WTC11 (cell line): ENCODE measurements around the gene C12orf56.
"Not testable (repeated sequence)": the region's sequence is repeated elsewhere in the genome, so short reads cannot be mapped to it uniquely, and the experiment has no call there.

Source experiments
- CTCF ChIP-seq: fragments of 200-600 bp; IDR thresholded peaks from 2 replicates; pipeline ENCODE4 v1.8.0; 2022; ENCODE audit warnings: antibody characterized with exemption
- E2F5 ChIP-seq: sonication (generic); formaldehyde crosslinking; IDR thresholded peaks from 2 replicates; pipeline ENCODE4 v1.8.1; 2022; ENCODE audit warnings: mild to moderate bottlenecking, moderate library complexity, missing genetic modification reagents
- IRF2 ChIP-seq: sonication (generic); formaldehyde crosslinking; IDR thresholded peaks from 2 replicates; pipeline ENCODE4 v1.8.0; 2022; ENCODE audit warnings: low read depth, missing genetic modification reagents, borderline replicate concordance
- MAX ChIP-seq: sonication (generic); formaldehyde crosslinking; IDR thresholded peaks from 2 replicates; pipeline ENCODE4 v1.8.0; 2022; ENCODE audit warnings: mild to moderate bottlenecking, missing genetic modification reagents
- NR1H2 ChIP-seq: sonication (generic); formaldehyde crosslinking; IDR thresholded peaks from 2 replicates; pipeline ENCODE4 v1.9.0; 2021; ENCODE audit warnings: mild to moderate bottlenecking, moderate library complexity, missing genetic modification reagents
- SP1 ChIP-seq: sonication (generic); formaldehyde crosslinking; conservative IDR thresholded peaks from 2 replicates; pipeline ENCODE4 v1.8.1; 2022; ENCODE audit warnings: missing genetic modification reagents
- ZNF219 ChIP-seq: sonication (generic); formaldehyde crosslinking; IDR thresholded peaks from 2 replicates; pipeline ENCODE4 v1.8.0; 2023; ENCODE audit warnings: missing genetic modification reagents, mild to moderate bottlenecking, borderline replicate concordance

GRCh38 chr12:64319540-64320225, 70.9 kb downstream of the C12orf56 start:
- not testable (repeated sequence) for TF ChIP-seq CTCF; MAX (CRISPR knock-in tag); E2F5; ZNF219 (CRISPR knock-in tag); NR1H2 (CRISPR knock-in tag); IRF2 (CRISPR knock-in tag); SP1 (CRISPR knock-in tag)
